Astrocyte of the spinal cord (primary cell): ENCODE measurements around the gene SLC13A3.

Experiments used
- DNase-seq: peaks from one replicate; pipeline ENCODE4 v3.0.0; 2011; ENCODE audit warnings: low read depth, low spot score
- H3K4me3 ChIP-seq: 2 replicates; pipeline ENCODE4 v1.5.1; 2011; ENCODE audit warnings: low read depth, mild to moderate bottlenecking, low read length, moderate library complexity
- CTCF ChIP-seq: IDR thresholded peaks from 2 replicates; pipeline ENCODE4 v1.5.1; 2012; ENCODE audit warnings: low read depth, mild to moderate bottlenecking, low read length, inconsistent platforms
- in situ Hi-C: cut with HindIII; loops from 2 replicates; pipeline ENCODE4 v1.10.0; 2017; ENCODE audit warnings: low sequenced_read_pairs

SLC13A3 gene

GRCh38 chr20:46648903-46649649, 2.2 kb downstream of the SLC13A3 start:
- no peak for TF ChIP-seq CTCF
- DNase-seq: no peak

DNA sequence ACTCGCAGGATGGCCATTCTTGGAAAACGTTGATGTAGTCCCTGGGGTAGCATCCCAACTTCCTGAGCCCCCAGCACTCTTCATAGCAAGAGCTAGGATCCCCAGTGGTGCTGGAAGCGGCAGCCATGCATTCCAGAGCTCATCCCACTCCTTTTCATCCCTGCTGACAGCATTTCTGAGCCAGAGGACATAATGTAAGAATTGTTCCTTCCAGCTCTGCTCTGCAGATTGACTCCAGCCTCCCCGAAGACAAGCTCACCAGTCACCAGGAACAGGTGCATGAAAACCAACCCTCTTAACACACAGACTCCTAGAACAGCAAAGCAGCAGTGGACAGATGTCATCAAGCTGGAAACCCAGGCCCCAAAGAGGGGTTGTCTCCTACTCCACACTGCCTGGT, 3.8 kb downstream of the SLC13A3 start:
- H3K4me3 ChIP-seq: no peak overlapping the region
- no peak for DNase-seq
- TF ChIP-seq CTCF: no peak
- in situ Hi-C loops: no loop called here

More at GRCh38 chr20:46648903-46649649, 2.2 kb downstream of the SLC13A3 start:
- no peak overlapping the region for H3K4me3 ChIP-seq
- in situ Hi-C loops: no loop called here

GRCh38 chr20:46646659-46647380, 4.4 kb downstream of the SLC13A3 start:
- no peak for DNase-seq
- in situ Hi-C loops: no loop called here
- TF ChIP-seq CTCF: no peak
- H3K4me3 ChIP-seq: no peak overlapping the region

GRCh38 chr20:46646122-46646521, 5.1 kb downstream of the SLC13A3 start:
- no peak overlapping the region for H3K4me3 ChIP-seq
- no peak for DNase-seq
- in situ Hi-C loops: no loop called here
- no peak for TF ChIP-seq CTCF

- H3K4me3 ChIP-seq: no peak overlapping the region
- TF ChIP-seq CTCF: no peak
- DNase-seq: no peak
- in situ Hi-C loops: no loop called here
Measured at GRCh38 chr20:46644733-46645132, 6.5 kb downstream of the SLC13A3 start.

GRCh38 chr20:46644160-46644559, 7.1 kb downstream of the SLC13A3 start:
- in situ Hi-C loops: no loop called here
- no peak for TF ChIP-seq CTCF
- H3K4me3 ChIP-seq: no peak overlapping the region
- DNase-seq: no peak
